Measurements from ENCODE around the gene RPL13.

The RPL13 gene

DNA sequence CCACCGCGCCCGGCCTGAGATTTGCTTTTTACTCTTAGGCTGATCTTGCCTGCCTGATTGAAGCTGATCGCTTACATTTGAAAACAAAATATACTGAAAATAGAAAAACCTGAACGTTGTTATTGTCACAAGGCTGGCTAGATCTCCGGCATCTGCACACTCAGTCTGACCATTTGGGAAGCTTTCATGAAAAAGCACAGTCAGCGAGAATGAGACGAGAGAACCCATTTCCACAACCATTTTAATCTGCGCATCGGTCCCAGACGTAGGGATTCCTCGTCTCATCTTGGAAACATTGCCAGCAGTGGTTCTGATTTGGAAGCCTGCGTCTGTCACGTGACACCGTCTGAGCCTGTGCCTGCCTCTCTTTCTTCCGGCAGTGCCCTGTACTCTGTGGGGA lies 31.4 kb upstream of the RPL13 start:
- DNase-seq (ENCODE audit: low read depth, low spot score), result no peak
- H3K27ac ChIP-seq, result no peak overlapping the region
- peaks cover 19% of the 10 kb centered on the region; the same call in 1 of the 2 replicates for H3K36me3 ChIP-seq (ENCODE audit: insufficient read depth, low read length)
- H3K9me3 ChIP-seq (ENCODE audit: low read depth, low read length), result no peaks in the 10 kb centered on the region
- no peak overlapping the region for H3K9ac ChIP-seq (ENCODE audit: insufficient read length)
- TF ChIP-seq EZH2 (IDR thresholded peaks at IDR 0.05), result no peak
- TF ChIP-seq POLR2AphosphoS5 (IDR thresholded peaks at IDR 0.05; ENCODE audit: borderline replicate concordance, low read depth, low read length), result no peak
- no peak for TF ChIP-seq FOXP2 (optimal IDR thresholded peaks at IDR 0.05; ENCODE audit: control extremely low read depth, extremely low read length, insufficient read depth)
- H3K4me3 ChIP-seq, result no peak overlapping the region

DNA sequence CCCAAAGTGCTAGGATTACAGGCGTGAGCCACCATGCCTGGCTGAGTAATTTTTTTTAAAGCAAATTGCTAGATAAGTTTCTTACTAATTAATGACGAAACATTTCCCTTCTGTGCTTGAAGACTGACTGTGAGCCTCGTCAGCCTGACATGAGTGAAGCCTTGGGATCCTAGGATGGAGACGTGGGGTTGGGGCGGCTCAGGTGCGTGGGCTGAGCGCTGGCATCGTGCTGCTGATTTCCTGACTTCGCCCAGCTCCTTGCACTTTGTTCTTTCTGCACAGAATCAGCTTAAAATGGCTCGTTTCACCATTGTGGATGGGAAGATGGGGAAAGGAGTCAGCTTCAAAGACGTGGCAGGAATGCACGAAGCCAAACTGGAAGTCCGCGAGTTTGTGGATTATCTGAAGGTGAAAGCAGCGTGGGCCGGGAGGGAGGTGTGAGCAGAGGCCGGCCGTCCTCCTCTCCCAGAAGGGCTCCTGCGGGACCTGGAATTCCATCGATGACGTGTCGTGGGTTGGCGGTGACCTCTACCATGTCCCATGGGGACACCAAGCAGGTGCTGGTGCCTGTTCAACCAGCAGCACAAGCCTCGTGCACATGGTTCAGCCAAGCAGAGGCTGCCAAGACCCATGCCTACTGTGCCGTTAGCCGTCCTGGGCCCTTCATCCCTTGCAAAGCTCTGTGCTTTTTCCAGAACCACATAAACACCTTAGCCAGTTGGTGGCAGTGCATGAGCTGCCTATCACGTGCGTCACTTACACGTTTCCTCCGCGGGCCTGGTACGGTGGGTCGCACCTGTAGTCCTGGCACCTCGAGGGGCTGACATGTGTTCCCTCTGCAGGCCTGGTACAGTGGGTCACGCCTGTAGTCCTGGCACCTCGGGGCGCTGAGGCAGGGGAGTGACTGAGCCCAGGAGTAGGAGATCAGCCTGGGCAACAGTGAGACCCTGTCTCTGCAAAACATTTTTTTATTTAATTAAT lies 29.8 kb upstream of the RPL13 start:
- H3K4me3 ChIP-seq, result no peak overlapping the region
- H3K36me3 ChIP-seq (ENCODE audit: insufficient read depth, low read length), result peaks cover 24% of the 10 kb centered on the region; the same call in 1 of the 2 replicates
- TF ChIP-seq POLR2AphosphoS5 (IDR thresholded peaks at IDR 0.05; ENCODE audit: borderline replicate concordance, low read depth, low read length), result no peak
- no peak for TF ChIP-seq FOXP2 (optimal IDR thresholded peaks at IDR 0.05; ENCODE audit: control extremely low read depth, extremely low read length, insufficient read depth)
- TF ChIP-seq EZH2 (IDR thresholded peaks at IDR 0.05), result no peak
- H3K27ac ChIP-seq, result no peak overlapping the region
- no peak overlapping the region for H3K9ac ChIP-seq (ENCODE audit: insufficient read length)
- no peak for DNase-seq (ENCODE audit: low read depth, low spot score)
- no peaks in the 10 kb centered on the region for H3K9me3 ChIP-seq (ENCODE audit: low read depth, low read length)

DNA sequence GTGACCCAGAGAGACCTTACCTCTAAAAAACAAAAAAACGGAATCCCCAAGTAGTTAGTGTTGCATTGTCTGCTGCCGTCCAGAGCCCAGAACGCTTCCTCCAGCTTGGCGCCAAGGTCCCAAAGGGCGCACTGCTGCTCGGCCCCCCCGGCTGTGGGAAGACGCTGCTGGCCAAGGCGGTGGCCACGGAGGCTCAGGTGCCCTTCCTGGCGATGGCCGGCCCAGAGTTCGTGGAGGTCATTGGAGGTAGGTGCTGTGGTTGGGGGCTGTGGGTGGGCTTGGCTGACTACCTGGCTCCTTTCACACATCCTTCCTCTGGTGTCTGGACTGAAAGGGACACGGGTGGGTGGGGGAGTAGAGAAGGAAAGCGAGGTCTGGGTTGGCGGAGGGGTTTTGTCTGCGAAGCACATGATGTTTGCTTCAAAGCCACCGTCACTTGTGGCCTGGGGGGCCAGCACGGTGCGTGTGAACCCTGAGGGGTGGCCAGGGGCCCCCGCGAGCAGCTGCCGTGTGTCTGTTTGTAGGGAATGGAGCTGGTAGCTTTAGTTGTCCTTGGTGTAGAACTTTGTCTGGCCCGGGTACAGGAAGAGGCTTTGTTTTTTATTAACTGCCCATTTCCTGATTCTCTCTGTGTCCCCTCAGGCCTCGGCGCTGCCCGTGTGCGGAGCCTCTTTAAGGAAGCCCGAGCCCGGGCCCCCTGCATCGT lies 28.5 kb upstream of the RPL13 start:
- Histone ChIP-seq H3K9me3 (ENCODE audit: low read depth, low read length) (no peaks in the 10 kb centered on the region), H3K4me3 (no peak overlapping the region), H3K27ac (no peak overlapping the region), H3K36me3 (ENCODE audit: insufficient read depth, low read length) (peaks cover 19% of the 10 kb centered on the region; the same call in 1 of the 2 replicates), H3K9ac (ENCODE audit: insufficient read length) (no peak overlapping the region)
- TF ChIP-seq FOXP2 (optimal IDR thresholded peaks at IDR 0.05; ENCODE audit: control extremely low read depth, extremely low read length, insufficient read depth), result no peak
- TF ChIP-seq POLR2AphosphoS5 (IDR thresholded peaks at IDR 0.05; ENCODE audit: borderline replicate concordance, low read depth, low read length), result no peak
- TF ChIP-seq EZH2 (IDR thresholded peaks at IDR 0.05), result no peak
- no peak for DNase-seq (ENCODE audit: low read depth, low spot score)

DNA sequence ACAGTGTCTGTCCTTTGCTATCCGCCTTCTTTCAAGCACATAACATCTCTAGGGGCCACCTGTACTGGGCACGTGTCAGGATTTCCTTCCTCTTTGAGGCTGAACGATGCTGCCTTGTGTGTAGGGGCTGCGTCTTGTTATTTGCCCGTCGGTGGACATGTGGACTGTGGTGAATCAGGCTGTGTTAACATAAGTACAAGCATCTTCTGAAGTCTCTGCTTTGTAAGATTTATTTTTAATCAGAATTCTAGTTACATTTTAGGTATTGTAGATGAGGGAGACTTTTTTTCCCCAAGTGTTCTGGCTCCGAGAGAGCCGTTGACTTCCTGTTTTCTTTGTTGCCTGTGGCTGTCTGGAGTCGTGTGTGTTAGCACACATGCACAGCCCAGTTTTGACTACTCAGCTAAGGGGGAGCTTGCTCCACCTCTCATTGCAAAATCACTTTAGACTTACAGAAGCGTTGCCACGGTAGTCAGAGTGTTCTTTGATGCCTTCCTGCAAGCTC lies 26.2 kb upstream of the RPL13 start:
- TF ChIP-seq FOXP2 (optimal IDR thresholded peaks at IDR 0.05; ENCODE audit: control extremely low read depth, extremely low read length, insufficient read depth) (no peak), EZH2 (IDR thresholded peaks at IDR 0.05) (no peak), POLR2AphosphoS5 (IDR thresholded peaks at IDR 0.05; ENCODE audit: borderline replicate concordance, low read depth, low read length) (no peak)
- peaks cover 11% of the 10 kb centered on the region; the same call in 1 of the 2 replicates for H3K36me3 ChIP-seq (ENCODE audit: insufficient read depth, low read length)
- no peaks in the 10 kb centered on the region for H3K9me3 ChIP-seq (ENCODE audit: low read depth, low read length)
- no peak overlapping the region for H3K4me3 ChIP-seq
- no peak overlapping the region for H3K9ac ChIP-seq (ENCODE audit: insufficient read length)
- DNase-seq (ENCODE audit: low read depth, low spot score), result no peak
- H3K27ac ChIP-seq, result no peak overlapping the region

DNA sequence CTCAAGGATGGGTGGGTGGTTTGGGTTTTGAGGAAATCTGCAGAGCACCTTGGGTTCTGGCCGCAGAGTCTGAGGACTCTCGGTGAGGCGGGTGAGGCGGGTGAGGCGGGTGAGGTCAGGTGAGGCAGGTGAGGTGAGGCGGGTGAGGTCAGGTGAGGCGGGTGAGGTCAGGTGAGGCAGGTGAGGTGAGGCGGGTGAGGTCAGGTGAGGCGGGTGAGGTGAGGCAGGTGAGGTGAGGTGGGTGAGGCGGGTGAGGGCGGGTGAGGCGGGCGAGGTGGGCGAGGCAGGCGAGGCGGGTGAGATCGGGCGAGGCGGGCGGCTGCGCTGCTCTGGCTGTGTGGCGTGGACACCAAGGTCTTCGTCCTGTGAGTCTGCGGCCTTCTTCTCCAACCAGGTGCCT lies 24.1 kb upstream of the RPL13 start:
- DNase-seq (ENCODE audit: low read depth, low spot score), result no peak
- H3K9ac ChIP-seq (ENCODE audit: insufficient read length), result no peak overlapping the region
- H3K27ac ChIP-seq, result no peak overlapping the region
- no peaks in the 10 kb centered on the region for H3K9me3 ChIP-seq (ENCODE audit: low read depth, low read length)
- no peak for TF ChIP-seq POLR2AphosphoS5 (IDR thresholded peaks at IDR 0.05; ENCODE audit: borderline replicate concordance, low read depth, low read length)
- TF ChIP-seq EZH2 (IDR thresholded peaks at IDR 0.05), result no peak
- TF ChIP-seq FOXP2 (optimal IDR thresholded peaks at IDR 0.05; ENCODE audit: control extremely low read depth, extremely low read length, insufficient read depth), result no peak
- no peak overlapping the region for H3K4me3 ChIP-seq
- peaks cover 7% of the 10 kb centered on the region; the same call in 1 of the 2 replicates for H3K36me3 ChIP-seq (ENCODE audit: insufficient read depth, low read length)

DNA sequence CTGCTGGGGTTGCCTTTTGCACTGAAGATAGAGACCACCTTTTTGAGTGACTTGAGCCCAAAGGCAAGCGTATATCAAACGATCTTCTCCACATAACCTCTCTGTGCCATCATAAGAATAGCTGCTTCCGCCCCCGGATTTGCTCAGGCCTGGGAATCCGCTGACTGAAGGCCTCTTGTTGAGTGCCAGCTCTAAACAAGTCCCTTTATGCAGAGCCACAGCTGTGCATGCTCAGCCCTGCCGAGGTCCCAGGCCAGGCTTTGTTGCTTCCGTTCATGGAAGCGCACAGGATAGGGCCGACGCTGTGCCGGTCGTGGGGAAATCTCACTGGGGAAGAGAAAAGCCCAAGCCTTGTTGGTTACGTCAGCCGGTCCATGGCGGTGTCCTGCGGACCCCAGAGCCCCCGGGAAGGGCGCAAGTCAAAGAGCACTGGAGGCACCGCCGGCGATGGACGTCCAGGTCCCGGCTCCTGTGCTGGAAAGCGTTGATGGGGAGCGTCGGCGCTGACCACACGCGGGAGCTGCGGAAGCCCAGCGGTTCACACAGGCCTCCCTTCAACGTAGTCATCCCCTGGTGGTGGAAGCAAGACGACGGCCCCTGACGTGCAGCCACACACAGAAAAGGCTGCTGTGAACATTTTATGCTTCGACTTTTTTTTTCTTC lies 23.5 kb upstream of the RPL13 start:
- Histone ChIP-seq H3K4me3 (no peak overlapping the region), H3K36me3 (ENCODE audit: insufficient read depth, low read length) (peaks cover 7% of the 10 kb centered on the region; the same call in 1 of the 2 replicates), H3K9ac (ENCODE audit: insufficient read length) (no peak overlapping the region), H3K27ac (no peak overlapping the region), H3K9me3 (ENCODE audit: low read depth, low read length) (no peaks in the 10 kb centered on the region)
- DNase-seq (ENCODE audit: low read depth, low spot score), result no peak
- TF ChIP-seq POLR2AphosphoS5 (IDR thresholded peaks at IDR 0.05; ENCODE audit: borderline replicate concordance, low read depth, low read length), result no peak
- no peak for TF ChIP-seq EZH2 (IDR thresholded peaks at IDR 0.05)
- no peak for TF ChIP-seq FOXP2 (optimal IDR thresholded peaks at IDR 0.05; ENCODE audit: control extremely low read depth, extremely low read length, insufficient read depth)

DNA sequence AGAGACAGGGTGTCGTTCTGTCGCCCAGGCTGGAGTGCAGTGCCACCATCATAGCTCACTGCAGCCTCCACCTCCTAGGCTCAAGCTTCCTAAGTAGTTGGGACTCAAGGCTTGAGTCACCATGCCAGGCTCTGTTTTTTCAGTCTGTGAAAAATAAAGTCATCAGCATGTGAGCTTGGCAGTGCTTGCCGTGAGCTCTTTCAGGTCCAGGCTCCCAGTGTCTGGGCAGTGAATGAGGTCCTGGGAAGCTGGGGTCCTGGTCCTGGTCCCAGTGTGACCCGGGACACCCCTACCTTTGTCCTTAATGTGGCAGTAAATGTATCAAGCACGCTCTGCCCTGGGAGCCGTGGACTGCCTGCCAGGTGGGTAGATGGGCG lies 22.9 kb upstream of the RPL13 start:
- no peak overlapping the region for H3K9ac ChIP-seq (ENCODE audit: insufficient read length)
- no peaks in the 10 kb centered on the region for H3K9me3 ChIP-seq (ENCODE audit: low read depth, low read length)
- TF ChIP-seq POLR2AphosphoS5 (IDR thresholded peaks at IDR 0.05; ENCODE audit: borderline replicate concordance, low read depth, low read length) (no peak), FOXP2 (optimal IDR thresholded peaks at IDR 0.05; ENCODE audit: control extremely low read depth, extremely low read length, insufficient read depth) (no peak), EZH2 (IDR thresholded peaks at IDR 0.05) (no peak)
- H3K4me3 ChIP-seq, result no peak overlapping the region
- H3K27ac ChIP-seq, result no peak overlapping the region
- DNase-seq (ENCODE audit: low read depth, low spot score), result no peak
- peaks cover 7% of the 10 kb centered on the region; the same call in 1 of the 2 replicates for H3K36me3 ChIP-seq (ENCODE audit: insufficient read depth, low read length)

Data from SK-N-MC (cell line).